HEK293 (cell line): ENCODE data around the gene CDK14.

ENCODE experiments used
- CTCF ChIA-PET: fragments of 350-600 bp; formaldehyde crosslinking; extraction: SDS; loops from one replicate; lab custom pipeline; 2021; ENCODE audit warnings: antibody characterized with exemption; lab: Yijun Ruan, JAX
- POLR2A ChIA-PET: fragments of 300-600 bp; formaldehyde crosslinking; extraction: SDS; loops from one replicate; lab custom pipeline; 2020; ENCODE audit warnings: antibody characterized with exemption, inconsistent platforms; lab: Yijun Ruan, JAX
- H3K27ac ChIP-seq: fragments of 200-500 bp; sonication (Bioruptor generic); 2 replicates; pipeline ENCODE4 v1.5.1; 2014; ENCODE audit warnings: low read depth, low read length, control low read depth, inconsistent platforms; ENCODE audit errors: extremely low read depth
- H3K36me3 ChIP-seq, 2 experiments: fragments of 200-500 bp in 1 of 2; sonication (Bioruptor generic) in 1 of 2; 1 replicate in 1 of 2; 2 replicates in 1 of 2; pipeline ENCODE4 v1.5.1; 2014 to 2017; ENCODE audit warnings: inconsistent platforms in 2 of 2, low read length in 2 of 2; ENCODE audit not compliant: control insufficient read depth in 2 of 2, insufficient read depth in 1 of 2
- H3K4me1 ChIP-seq: fragments of 200-500 bp; sonication (Bioruptor generic); 2 replicates; pipeline ENCODE4 v1.5.1; 2014; ENCODE audit warnings: mild to moderate bottlenecking, low read length, inconsistent platforms; ENCODE audit not compliant: control insufficient read depth, insufficient read depth
- H3K4me3 ChIP-seq: 2 replicates; pipeline ENCODE4 v1.5.1; 2011; ENCODE audit warnings: low read depth, mild to moderate bottlenecking, control low read depth, low read length, moderate library complexity
- H3K9me3 ChIP-seq: fragments of 200-500 bp; sonication (Bioruptor generic); 2 replicates; pipeline ENCODE4 v1.5.1; 2014; ENCODE audit warnings: low read depth, low read length, inconsistent platforms; ENCODE audit not compliant: control insufficient read depth, insufficient read depth
- BCL6B ChIP-seq: fragments of 450-650 bp; formaldehyde crosslinking; IDR thresholded peaks from 2 replicates; pipeline ENCODE4 v1.5.1; 2017; ENCODE audit warnings: missing biosample characterization, missing genetic modification characterization
- KLF8 ChIP-seq: fragments of 450-650 bp; formaldehyde crosslinking; IDR thresholded peaks from 2 replicates; pipeline ENCODE4 v1.5.1; 2016; ENCODE audit warnings: missing biosample characterization, missing genetic modification characterization
- PRDM10 ChIP-seq: fragments of 450-650 bp; formaldehyde crosslinking; IDR thresholded peaks from 2 replicates; pipeline ENCODE4 v1.5.1; 2016; ENCODE audit warnings: missing biosample characterization, missing genetic modification characterization
- PRDM6 ChIP-seq: fragments of 450-650 bp; formaldehyde crosslinking; IDR thresholded peaks from 2 replicates; pipeline ENCODE4 v1.5.1; 2017; ENCODE audit warnings: missing biosample characterization, missing genetic modification characterization
- ZBTB10 ChIP-seq: fragments of 450-650 bp; formaldehyde crosslinking; IDR thresholded peaks from 2 replicates; pipeline ENCODE4 v1.5.1; 2016; ENCODE audit warnings: missing biosample characterization, missing genetic modification characterization
- ZNF10 ChIP-seq: fragments of 450-650 bp; formaldehyde crosslinking; IDR thresholded peaks from 2 replicates; pipeline ENCODE4 v1.5.1; 2017; ENCODE audit warnings: missing biosample characterization, missing genetic modification characterization
- ZNF112 ChIP-seq: fragments of 450-650 bp; formaldehyde crosslinking; IDR thresholded peaks from 2 replicates; pipeline ENCODE4 v1.5.0; 2017; ENCODE audit warnings: missing biosample characterization, missing genetic modification characterization
- ZNF19 ChIP-seq: fragments of 450-650 bp; formaldehyde crosslinking; IDR thresholded peaks from 2 replicates; pipeline ENCODE4; 2016; ENCODE audit warnings: missing biosample characterization, missing genetic modification characterization, low read depth
- ZNF280C ChIP-seq: fragments of 450-650 bp; formaldehyde crosslinking; IDR thresholded peaks from 2 replicates; pipeline ENCODE4 v1.5.1; 2016; ENCODE audit warnings: missing biosample characterization, missing genetic modification characterization
- ZNF398 ChIP-seq: fragments of 450-650 bp; formaldehyde crosslinking; IDR thresholded peaks from 2 replicates; pipeline ENCODE4 v1.5.1; 2017; ENCODE audit warnings: missing biosample characterization, missing genetic modification characterization
- ZNF416 ChIP-seq: fragments of 450-650 bp; formaldehyde crosslinking; IDR thresholded peaks from 2 replicates; pipeline ENCODE4 v1.5.1; 2016; ENCODE audit warnings: missing biosample characterization, missing genetic modification characterization
- ZNF596 ChIP-seq: fragments of 450-650 bp; IDR thresholded peaks from 2 replicates; pipeline ENCODE4 v1.5.0; 2018; ENCODE audit warnings: missing biosample characterization, mild to moderate bottlenecking, missing genetic modification characterization, moderate library complexity
- ZNF785 ChIP-seq: fragments of 450-650 bp; formaldehyde crosslinking; IDR thresholded peaks from 2 replicates; pipeline ENCODE4 v1.5.1; 2016; ENCODE audit warnings: missing biosample characterization, missing genetic modification characterization
- ZSCAN30 ChIP-seq: fragments of 450-650 bp; IDR thresholded peaks from 2 replicates; pipeline ENCODE4 v1.5.1; 2018; ENCODE audit warnings: missing biosample characterization, mild to moderate bottlenecking, missing genetic modification characterization, moderate library complexity
- ZSCAN4 ChIP-seq: fragments of 450-650 bp; formaldehyde crosslinking; IDR thresholded peaks from 2 replicates; pipeline ENCODE4 v1.5.1; 2017; ENCODE audit warnings: missing biosample characterization, missing genetic modification characterization
- ZXDB ChIP-seq: fragments of 450-650 bp; formaldehyde crosslinking; IDR thresholded peaks from 2 replicates; pipeline ENCODE4 v1.5.1; 2016; ENCODE audit warnings: missing biosample characterization, missing genetic modification characterization

The CDK14 gene

GRCh38 chr7:90994601-90995000 is 398.5 kb downstream of the CDK14 start (continued):
- TF ChIP-seq ZNF112 (tag by site-specific recombination) (no peak), ZNF785 (tag by site-specific recombination) (no peak), BCL6B (tag by site-specific recombination) (no peak), ZXDB (tag by site-specific recombination) (no peak), ZSCAN4 (no peak), ZNF10 (tag by site-specific recombination) (no peak), PRDM6 (tag by site-specific recombination) (no peak), ZNF280C (tag by site-specific recombination) (no peak)

GRCh38 chr7:90995996-90996395 is 399.9 kb downstream of the CDK14 start:
- H3K27ac ChIP-seq, result no peak overlapping the region
- H3K4me3 ChIP-seq, result no peak overlapping the region
- ChIA-PET CTCF (no interaction called here), POLR2A (no interaction called here)
- TF ChIP-seq ZNF398 (tag by site-specific recombination) (no peak), ZBTB10 (no peak), ZSCAN30 (tag by site-specific recombination) (no peak), PRDM10 (tag by site-specific recombination) (no peak), ZNF596 (tag by site-specific recombination) (no peak), ZNF19 (tag by site-specific recombination) (no peak), ZNF416 (tag by site-specific recombination) (no peak), KLF8 (tag by site-specific recombination) (no peak)
- no peaks in the 10 kb centered on the region for H3K4me1 ChIP-seq
- H3K36me3 ChIP-seq, result no peaks in the 10 kb centered on the region
- no peaks in the 10 kb centered on the region for H3K9me3 ChIP-seq
